NCI-H446 (cell line): ENCODE measurements around the gene UPK1B.
"Not testable (repeated sequence)": the region's sequence is repeated elsewhere in the genome, so short reads cannot be mapped to it uniquely, and the experiment has no call there.

Experiments
- DNase-seq, 2 experiments: peaks; one replicate each; lab custom pipeline; 2025; lab: John Stamatoyannopoulos, UW

The UPK1B gene

GRCh38 chr3:119225121-119225520 is 51.7 kb downstream of the UPK1B start:
- DNase-seq, result no peak

- DNase-seq, result no peak
These were observed 53.9 kb downstream of the UPK1B start for GRCh38 chr3:119227070-119227850.

GRCh38 chr3:119228373-119229145 is 55.2 kb downstream of the UPK1B start:
- DNase-seq, result no peak

GRCh38 chr3:119229190-119229589 is 55.8 kb downstream of the UPK1B start:
- no peak for DNase-seq

GRCh38 chr3:119230071-119230470 is 56.7 kb downstream of the UPK1B start:
- no peak for DNase-seq

GRCh38 chr3:119230745-119231144 is 57.3 kb downstream of the UPK1B start:
- no peak for DNase-seq

GRCh38 chr3:119234610-119235009 is 61.2 kb downstream of the UPK1B start:
- no peak for DNase-seq

- no peak for DNase-seq
These were observed 61.8 kb downstream of the UPK1B start for GRCh38 chr3:119235151-119235550.

- no peak for DNase-seq
These were observed 63.4 kb downstream of the UPK1B start for GRCh38 chr3:119236756-119237155.

- no peak for DNase-seq
These were observed 63.9 kb downstream of the UPK1B start for GRCh38 chr3:119237299-119237698.

- no peak for DNase-seq
These were observed 65.0 kb downstream of the UPK1B start for GRCh38 chr3:119238363-119238762.

GRCh38 chr3:119239206-119239820 is 65.9 kb downstream of the UPK1B start:
- no peak for DNase-seq

GRCh38 chr3:119240101-119240590 is 66.7 kb downstream of the UPK1B start:
- peak; percentile 14 to 46 for DNase-seq

GRCh38 chr3:119240591-119241434 is 67.4 kb downstream of the UPK1B start, which contains the start of gene B4GALT4:
Gene B4GALT4, minus strand, starts transcription at chr3:119240878. Its CDS starts 10,779 bp downstream, at chr3:119230099.
- DNase-seq, result peak; percentile 59 to 94

GRCh38 chr3:119242387-119243057 is 69.1 kb downstream of the UPK1B start:
- not testable (repeated sequence) for DNase-seq

- DNase-seq, result not testable (repeated sequence)
These were observed 69.7 kb downstream of the UPK1B start for GRCh38 chr3:119243058-119243529.

- DNase-seq, result no peak
These were observed 70.3 kb downstream of the UPK1B start for GRCh38 chr3:119243712-119244111.

- DNase-seq, result peak in 1 of 2 experiments; percentile 31
These were observed 72.4 kb downstream of the UPK1B start for GRCh38 chr3:119245778-119246177.
